A549 (cell line): ENCODE data around the gene COMMD9. TPM values are rescaled to one million over a fixed set of nuclear protein-coding genes. Genes with fewer than 3 reads are reported as not detected.

Experiments used
- ATAC-seq, 2 experiments: fragments of 200-7000 bp in 1 of 2; fragments of >200 bp in 1 of 2; cut with Nextera tagmentation in 1 of 2; cut with Tn5 transposase in 1 of 2; 3 replicates each; pipeline versions ENCODE4 v1.8.0 to v1.9.1; 2018 to 2020; ENCODE audit warnings: mild to moderate bottlenecking in 1 of 2, moderate library complexity in 1 of 2
- CTCF ChIA-PET: fragments of 300-600 bp; sonication (Branson Sonifier 250); formaldehyde crosslinking; extraction: SDS; loops from one replicate; lab custom pipeline; 2021; ENCODE audit warnings: antibody characterized with exemption, inconsistent platforms; lab: Yijun Ruan, JAX
- POLR2A ChIA-PET: fragments of 350-600 bp; formaldehyde crosslinking; extraction: SDS; loops from one replicate; lab custom pipeline; 2021; ENCODE audit warnings: antibody characterized with exemption, inconsistent platforms; lab: Yijun Ruan, JAX
- DNase-seq, 2 experiments: peaks; one replicate each; pipeline versions ENCODE4 v3.0.0 to v3.0.0-alpha.2; 2011 to 2016; ENCODE audit warnings: low read depth in 1 of 2, low spot score in 1 of 2
- FAIRE-seq: peaks from 2 replicates; lab custom pipeline; 2011; peaks lifted over from hg19 to GRCh38; lab: Jason Lieb, UNC
- H3K27ac ChIP-seq, 2 experiments: fragments of >200 bp; sonication (Bioruptor Twin); formaldehyde crosslinking; 3 replicates each; pipeline ENCODE4 v1.5.1; 2016 to 2017
- H3K4me1 ChIP-seq: fragments of >200 bp; sonication (Bioruptor Twin); formaldehyde crosslinking; 3 replicates; pipeline ENCODE4 v1.6.1; 2016
- H3K4me2 ChIP-seq: fragments of >200 bp; sonication (Bioruptor Twin); formaldehyde crosslinking; 3 replicates; pipeline ENCODE4 v1.6.1; 2016
- H3K4me3 ChIP-seq: fragments of >200 bp; sonication (Bioruptor Twin); formaldehyde crosslinking; 3 replicates; pipeline ENCODE4 v1.5.1; 2016
- H3K9me3 ChIP-seq: fragments of >200 bp; sonication (Bioruptor Twin); formaldehyde crosslinking; 3 replicates; pipeline ENCODE4 v1.6.1; 2016
- CBX2 ChIP-seq: fragments of 200-600 bp; sonication (generic); IDR thresholded peaks from 2 replicates; pipeline ENCODE4 v1.6.1; 2016; ENCODE audit warnings: low read depth, mild to moderate bottlenecking, borderline replicate concordance
- CBX8 ChIP-seq: fragments of 200-600 bp; sonication (generic); IDR thresholded peaks from 2 replicates; pipeline ENCODE4 v1.6.1; 2016
- CHD4 ChIP-seq: fragments of 200-600 bp; sonication (generic); IDR thresholded peaks from 2 replicates; pipeline ENCODE4 v1.6.1; 2016; ENCODE audit warnings: antibody characterized with exemption, mild to moderate bottlenecking, borderline replicate concordance
- ELK1 ChIP-seq: fragments of 150-350 bp; IDR thresholded peaks from 2 replicates; pipeline ENCODE4 v1.6.1; 2014; ENCODE audit warnings: low read depth, mild to moderate bottlenecking, low read length
- EP300 ChIP-seq, 2 experiments: fragments of >200 bp; sonication (Bioruptor Twin); formaldehyde crosslinking; IDR thresholded peaks; 2 replicates in 1 of 2; 3 replicates in 1 of 2; pipeline ENCODE4 v1.6.1; 2016 to 2017
- FOSB ChIP-seq: fragments of 250-450 bp; sonication (Bioruptor Pico); IDR thresholded peaks from 2 replicates; pipeline ENCODE4 v1.5.0; 2020; ENCODE audit warnings: mild to moderate bottlenecking, moderate library complexity
- FOSL2 ChIP-seq, 2 experiments: fragments of 450-650 bp in 1 of 2; fragments of >200 bp in 1 of 2; sonication (Bioruptor Twin) in 1 of 2; formaldehyde crosslinking; IDR thresholded peaks; 2 replicates each; pipeline versions ENCODE4 v1.5.0 to v1.6.1; 2016 to 2020; ENCODE audit warnings: mild to moderate bottlenecking in 1 of 2, moderate library complexity in 1 of 2
- FOXS1 ChIP-seq: fragments of 250-450 bp; sonication (Bioruptor Pico); IDR thresholded peaks from 2 replicates; pipeline ENCODE4 v1.5.0; 2020; ENCODE audit warnings: mild to moderate bottlenecking, moderate library complexity
- GATA3 ChIP-seq: IDR thresholded peaks from 2 replicates; pipeline ENCODE4 v1.6.1; 2012; ENCODE audit warnings: borderline replicate concordance
- HDAC2 ChIP-seq: fragments of 200-600 bp; sonication (generic); IDR thresholded peaks from 2 replicates; pipeline ENCODE4 v1.6.1; 2016
- HES2 ChIP-seq: fragments of >200 bp; sonication (Bioruptor Twin); formaldehyde crosslinking; IDR thresholded peaks from 2 replicates; pipeline ENCODE4 v1.6.1; 2016
- HEYL ChIP-seq: fragments of 250-450 bp; sonication (Bioruptor Pico); IDR thresholded peaks from 2 replicates; pipeline ENCODE4 v1.8.0; 2021; ENCODE audit warnings: mild to moderate bottlenecking, moderate library complexity
- HMGXB4 ChIP-seq: fragments of 250-450 bp; sonication (Bioruptor Pico); IDR thresholded peaks from 2 replicates; pipeline ENCODE4 v1.5.0; 2021; ENCODE audit warnings: mild to moderate bottlenecking, moderate library complexity, borderline replicate concordance
- HOXB13 ChIP-seq: fragments of 250-450 bp; sonication (Bioruptor Pico); IDR thresholded peaks from 2 replicates; pipeline ENCODE4 v1.5.0; 2020; ENCODE audit warnings: low read depth, mild to moderate bottlenecking, moderate library complexity
- HOXB5 ChIP-seq: fragments of 250-450 bp; sonication (Bioruptor Pico); IDR thresholded peaks from 2 replicates; pipeline ENCODE4 v1.5.0; 2020; ENCODE audit warnings: mild to moderate bottlenecking, moderate library complexity
- JUNB ChIP-seq: fragments of >200 bp; sonication (Bioruptor Twin); formaldehyde crosslinking; IDR thresholded peaks from 2 replicates; pipeline ENCODE4 v1.6.1; 2016
- KDM1A ChIP-seq: fragments of 200-600 bp; sonication (generic); IDR thresholded peaks from 2 replicates; pipeline ENCODE4 v1.6.1; 2016; ENCODE audit warnings: low read depth, mild to moderate bottlenecking
- MAX ChIP-seq: IDR thresholded peaks from 2 replicates; pipeline ENCODE4 v1.6.1; 2012
- MAZ ChIP-seq: fragments of 150-350 bp; IDR thresholded peaks from 2 replicates; pipeline ENCODE4 v1.6.1; 2014; ENCODE audit warnings: antibody characterized with exemption, low read depth, low read length, borderline replicate concordance
- MYC ChIP-seq: IDR thresholded peaks from 2 replicates; pipeline ENCODE4 v1.6.1; 2012; ENCODE audit warnings: mild to moderate bottlenecking, inconsistent platforms, low read length, improper control_type of control experiment, borderline replicate concordance
- PBX3 ChIP-seq: IDR thresholded peaks from 2 replicates; pipeline ENCODE4 v1.6.1; 2012
- POLR2A ChIP-seq: IDR thresholded peaks from 2 replicates; pipeline ENCODE4 v1.6.1; 2012; ENCODE audit warnings: mild to moderate bottlenecking, low read length
- POLR2AphosphoS2 ChIP-seq: conservative IDR thresholded peaks from 2 replicates; pipeline ENCODE4 v1.6.1; 2012; ENCODE audit warnings: low read length, improper control_type of control experiment, inconsistent platforms
- RAD21 ChIP-seq, 2 experiments: fragments of >200 bp in 1 of 2; sonication (Bioruptor Twin) in 1 of 2; formaldehyde crosslinking in 1 of 2; IDR thresholded peaks in 1 of 2; conservative IDR thresholded peaks in 1 of 2; 2 replicates in 1 of 2; 3 replicates in 1 of 2; pipeline ENCODE4 v1.6.1; 2012 to 2018; ENCODE audit warnings: inconsistent platforms in 1 of 2
- RARB ChIP-seq: fragments of 250-450 bp; sonication (Bioruptor Pico); IDR thresholded peaks from 2 replicates; pipeline ENCODE4 v1.8.0; 2021; ENCODE audit warnings: mild to moderate bottlenecking, moderate library complexity
- SREBF2 ChIP-seq: fragments of 450-650 bp; IDR thresholded peaks from 2 replicates; pipeline ENCODE4 v1.6.1; 2014; ENCODE audit warnings: mild to moderate bottlenecking, moderate library complexity
- TFCP2L1 ChIP-seq: fragments of 250-450 bp; sonication (Bioruptor Pico); IDR thresholded peaks from 2 replicates; pipeline ENCODE4 v1.5.0; 2021; ENCODE audit warnings: mild to moderate bottlenecking
- TP53 ChIP-seq: fragments of 250-450 bp; sonication (Bioruptor Pico); IDR thresholded peaks from 2 replicates; pipeline ENCODE4 v1.5.0; 2021; ENCODE audit warnings: mild to moderate bottlenecking, moderate library complexity
- ZC3H11A ChIP-seq: fragments of 450-650 bp; IDR thresholded peaks from 2 replicates; pipeline ENCODE4 v1.6.1; 2014; ENCODE audit warnings: antibody characterized with exemption, mild to moderate bottlenecking
- WGBS: methylation state at CpG from one replicate; pipeline ENCODE4 v1.1.6; 2017; ENCODE audit errors: missing lambda C conversion rate; 5-methylcytosine and 5-hydroxymethylcytosine counted together
- polyA plus RNA-seq, 4 experiments: library from polyadenylated mRNA; depleted of rRNA in 3 of 4; stranded (reverse); fragments of >200 nt; fragmentation: RNase III in 1 of 4; extraction: RNeasy Plus Mini Kit Qiagen cat#74134 plus additional on column Dnase treatment in 1 of 4; gene quantifications; 2 replicates in 3 of 4; 3 replicates in 1 of 4; pipeline ENCODE4 v1.2.3, GENCODE V29; 2011 to 2017

The COMMD9 gene
- polyA plus RNA-seq, 2 of the 4 experiments (the other 2 are of a cell fraction), result 36.3 to 37.3 TPM

GRCh38 chr11:36273110-36273509 lies 16.1 kb downstream of the COMMD9 start:
- Histone ChIP-seq H3K4me2 (no peak overlapping the region), H3K4me3 (no peak overlapping the region), H3K27ac (no peak overlapping the region), H3K9me3 (no peaks in the 10 kb centered on the region), H3K4me1 (no peaks in the 10 kb centered on the region)
- no peak for FAIRE-seq
- CTCF ChIA-PET, result interaction anchor here (0.9 to 4.3 kb wide), 6 partner anchors 7 to 808 kb away, joined by 3 to 34 read pairs (median 6); no protein-coding TSS in a partner anchor
- POLR2A ChIA-PET, result no interaction called here
- no peak for ATAC-seq
- DNase-seq, result no peak
- 75% methylated on average over 3 of the region's 3 CpGs for WGBS
- TF ChIP-seq POLR2AphosphoS2, result no peak
- TF ChIP-seq GATA3, result no peak
- TF ChIP-seq CBX2, result no peak
- no peak for TF ChIP-seq CHD4
- no peak for TF ChIP-seq MAZ

- no peaks in the 10 kb centered on the region for H3K9me3 ChIP-seq
- ATAC-seq, result no peak
- H3K27ac ChIP-seq, result no peak overlapping the region
- no peak overlapping the region for H3K4me2 ChIP-seq
- 86% methylated on average over 5 of the region's 5 CpGs for WGBS
- no peak for TF ChIP-seq EP300 (IDR thresholded peaks at IDR 0.05)
- TF ChIP-seq ELK1, result no peak
- no peak for TF ChIP-seq FOXS1
- no peak for TF ChIP-seq TP53
- no peak for TF ChIP-seq KDM1A
- TF ChIP-seq POLR2A, result no peak
- TF ChIP-seq HMGXB4 (CRISPR knock-in tag), result no peak
- TF ChIP-seq HEYL (CRISPR knock-in tag), result no peak
- TF ChIP-seq HOXB5 (CRISPR knock-in tag), result no peak
- TF ChIP-seq ZC3H11A, result no peak
- TF ChIP-seq RAD21 (conservative IDR thresholded peaks at IDR 0.05 in 1 of 2, IDR thresholded peaks at IDR 0.05 in 1 of 2), result no peak
- no peak for TF ChIP-seq RARB (CRISPR knock-in tag)
- no peak for TF ChIP-seq SREBF2
- no peak for TF ChIP-seq POLR2AphosphoS2
- TF ChIP-seq HES2, result no peak
- no peak for TF ChIP-seq MYC
- no peak for TF ChIP-seq JUNB
- no peak for TF ChIP-seq FOSB (CRISPR knock-in tag)
- TF ChIP-seq, all 56 proteins: peak for 0
- Histone ChIP-seq H3K4me1 (no peaks in the 10 kb centered on the region), H3K4me3 (no peak overlapping the region)
- POLR2A ChIA-PET, result no interaction called here
- DNase-seq (no peak), FAIRE-seq (no peak)
- CTCF ChIA-PET, result interaction anchor here (1.0 to 8.6 kb wide), 5 partner anchors 9 to 656 kb away, joined by 3 to 94 read pairs (median 5); no protein-coding TSS in a partner anchor
Measured at GRCh38 chr11:36271794-36272407, 17.3 kb downstream of the COMMD9 start.

GRCh38 chr11:36270701-36271100 lies 18.5 kb downstream of the COMMD9 start:
- ChIA-PET CTCF (interaction anchor here (1.0 to 8.6 kb wide), 5 partner anchors 11 to 807 kb away, joined by 3 to 94 read pairs (median 4); no protein-coding TSS in a partner anchor), POLR2A (no interaction called here)
- FAIRE-seq (no peak), ATAC-seq (no peak), DNase-seq (no peak)
- no peaks in the 10 kb centered on the region for H3K9me3 ChIP-seq
- TF ChIP-seq GATA3 (no peak), HDAC2 (no peak), CBX8 (no peak), PBX3 (no peak), MAX (no peak), HMGXB4 (CRISPR knock-in tag) (no peak), TFCP2L1 (CRISPR knock-in tag) (no peak), ZC3H11A (no peak), HOXB13 (no peak), FOSL2 (IDR thresholded peaks at IDR 0.05) (no peak), FOSL2 (CRISPR knock-in tag; IDR thresholded peaks at IDR 0.05) (no peak)
- WGBS, result 83% methylated on average over 9 of the region's 9 CpGs
- no peak overlapping the region for H3K4me3 ChIP-seq
- H3K4me2 ChIP-seq, result no peak overlapping the region
- no peaks in the 10 kb centered on the region for H3K4me1 ChIP-seq
- H3K27ac ChIP-seq, result no peak overlapping the region
